ENCODE data around the gene ABCG4. TPM values are rescaled to one million over a fixed set of nuclear protein-coding genes. Genes with fewer than 3 reads are reported as not detected.

ABCG4 gene
- total RNA-seq, 1 donor from 2014 or later, result under 0.01 TPM

DNA sequence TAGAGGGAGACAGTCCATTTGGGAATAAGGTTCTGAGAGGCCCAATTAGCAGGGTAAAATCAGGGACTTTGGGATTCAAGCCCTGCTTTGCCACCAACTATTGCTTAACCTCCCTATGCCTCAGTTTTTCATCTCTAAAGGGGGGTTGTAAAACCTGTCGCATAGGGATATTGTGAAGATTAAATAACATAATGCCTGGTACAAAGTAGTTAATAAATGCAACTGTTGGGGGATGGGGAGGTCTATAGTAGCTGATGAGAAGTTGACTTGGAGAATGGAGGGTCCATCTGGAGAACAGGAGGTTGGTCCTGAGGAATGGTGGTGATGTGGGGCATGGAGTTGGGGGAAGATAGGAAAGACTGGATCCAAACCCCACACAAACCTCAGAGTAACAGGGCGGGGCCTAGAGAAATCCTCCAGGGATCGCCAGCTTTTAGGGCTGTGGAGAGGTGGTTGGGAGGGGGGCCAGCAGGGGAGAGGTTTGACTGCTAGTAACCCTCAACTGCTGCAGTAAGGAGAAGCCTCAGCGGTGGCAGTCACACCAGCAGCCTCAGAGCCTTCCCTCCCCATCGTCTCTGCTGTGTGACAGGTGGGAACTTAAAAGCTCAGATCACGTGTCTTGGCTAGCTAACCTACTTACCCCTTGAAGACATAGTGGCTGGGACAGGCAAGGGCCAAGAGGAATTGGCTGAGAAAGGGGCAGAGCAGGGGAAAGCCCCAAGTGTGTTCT, 1.1 kb upstream of the ABCG4 start:
- FAIRE-seq (no peak), DNase-seq (ENCODE audit: low read depth) (no peak)
- no peaks in the 10 kb centered on the region for H3K36me3 ChIP-seq (ENCODE audit: control insufficient read depth, insufficient read depth, low read length)
- no peak for TF ChIP-seq CTCF (IDR thresholded peaks at IDR 0.05; ENCODE audit: insufficient read depth, low read length, severe bottlenecking)
- H3K4me3 ChIP-seq (ENCODE audit: low read depth, low read length), result no peak overlapping the region
- peaks cover 12% of the 10 kb centered on the region for H3K27me3 ChIP-seq (ENCODE audit: control insufficient read depth, insufficient read depth, low read length)

GRCh38 chr11:119148720-119149017, 183 bp upstream of the ABCG4 start:
- H3K27me3 ChIP-seq (ENCODE audit: control insufficient read depth, insufficient read depth, low read length), result peaks cover 12% of the 10 kb centered on the region
- TF ChIP-seq CTCF (IDR thresholded peaks at IDR 0.05; ENCODE audit: insufficient read depth, low read length, severe bottlenecking), result no peak
- H3K4me3 ChIP-seq (ENCODE audit: low read depth, low read length), result peak overlapping the region; percentile 42
- FAIRE-seq (no peak), DNase-seq (ENCODE audit: low read depth) (no peak)
- no peaks in the 10 kb centered on the region for H3K36me3 ChIP-seq (ENCODE audit: control insufficient read depth, insufficient read depth, low read length)

- no peak for DNase-seq (ENCODE audit: low read depth)
- Histone ChIP-seq H3K36me3 (ENCODE audit: control insufficient read depth, insufficient read depth, low read length) (no peaks in the 10 kb centered on the region), H3K27me3 (ENCODE audit: control insufficient read depth, insufficient read depth, low read length) (peaks cover 12% of the 10 kb centered on the region), H3K4me3 (ENCODE audit: low read depth, low read length) (no peak overlapping the region)
- TF ChIP-seq CTCF (IDR thresholded peaks at IDR 0.05; ENCODE audit: insufficient read depth, low read length, severe bottlenecking), result no peak
- FAIRE-seq, result no peak
Observed at GRCh38 chr11:119149786-119150275, 979 bp downstream of the ABCG4 start.

- DNase-seq (ENCODE audit: low read depth), result no peak
- H3K27me3 ChIP-seq (ENCODE audit: control insufficient read depth, insufficient read depth, low read length), result peaks cover 12% of the 10 kb centered on the region
- H3K36me3 ChIP-seq (ENCODE audit: control insufficient read depth, insufficient read depth, low read length), result no peaks in the 10 kb centered on the region
Observed at GRCh38 chr11:119152043-119152442, 3.2 kb downstream of the ABCG4 start.

GRCh38 chr11:119152604-119153003, 3.8 kb downstream of the ABCG4 start:
- Histone ChIP-seq H3K27me3 (ENCODE audit: control insufficient read depth, insufficient read depth, low read length) (peaks cover 12% of the 10 kb centered on the region), H3K4me3 (ENCODE audit: low read depth, low read length) (no peak overlapping the region), H3K36me3 (ENCODE audit: control insufficient read depth, insufficient read depth, low read length) (no peaks in the 10 kb centered on the region)
- TF ChIP-seq CTCF (IDR thresholded peaks at IDR 0.05; ENCODE audit: insufficient read depth, low read length, severe bottlenecking), result no peak
- DNase-seq (ENCODE audit: low read depth) (no peak), FAIRE-seq (no peak)

More at GRCh38 chr11:119152043-119152442, 3.2 kb downstream of the ABCG4 start:
- FAIRE-seq, result no peak
- no peak for TF ChIP-seq CTCF (IDR thresholded peaks at IDR 0.05; ENCODE audit: insufficient read depth, low read length, severe bottlenecking)
- no peak overlapping the region for H3K4me3 ChIP-seq (ENCODE audit: low read depth, low read length)
